Heart left ventricle (tissue), 13 donors: ENCODE data around the gene FSTL3.

Experiments used
- CTCF ChIP-seq, 12 donors: fragments of 200-600 bp; sonication (generic) in 4 of 12; IDR thresholded peaks; one replicate each; pipeline versions ENCODE4 v1.5.0 to v1.8.0; 2018 to 2022; ENCODE audit warnings: antibody characterized with exemption in 12 of 12, mild to moderate bottlenecking in 5 of 12
- POLR2A ChIP-seq, 2 donors: fragments of 450-650 bp; IDR thresholded peaks; one replicate each; pipeline ENCODE4 v1.6.1; 2017; ENCODE audit warnings: antibody characterized with exemption in 2 of 2, mild to moderate bottlenecking in 2 of 2, moderate library complexity in 2 of 2
- donor health status: ischemic (EF 13 %, LVEDD 7.1; RV severe dilation, severe dysfunction).
- donor health status: DM: no; HTN: yes; CAD: no.
- donor health status: DM: no; HTN: no; CAD: no.
- donor health status: ischemic (EF 25% LVEDD 6.9; RV normal size, moderate dysfunction).
- donor health status: ischemic (EF 25% LVEDD 5.7; RV mildly dilated, moderate dysfunction).
- donor health status: ischemic (EF 35%, LVEDD 5.7; RV mildly dilated, moderate dysfunction).
- donor health status: nonischemic (EF 11% LVEDD 7.7; RV severe dilation, severe dysfunction).
- donor health status: DM: yes; HTN: yes; CAD: no.
- donor health status: PGD.
- donor health status: ischemic (EF 29% LVEDD 5.4; RV normal size, mild dysfunction).
- donor health status: nonischemic (EF 23%, LVEDD 6.1; RV moderate dilation, normal function).

GRCh38 chr19:694481-695351 lies 18.5 kb downstream of the FSTL3 start:
- TF ChIP-seq CTCF (IDR thresholded peaks at IDR 0.05) (no peak), POLR2A (IDR thresholded peaks at IDR 0.05) (no peak)
